ENCODE measurements around the gene DZIP1L.
A peak's percentile ranks its signal among the peaks of the same experiment; 100 is the strongest.
"Not testable (repeated sequence)": the region's sequence is repeated elsewhere in the genome, so short reads cannot be mapped to it uniquely, and the experiment has no call there.

DZIP1L gene

GRCh38 chr3:138093721-138094120, 21.7 kb downstream of the DZIP1L start:
- no peak overlapping the region for H3K9ac ChIP-seq (ENCODE audit: low read length in 5 of 5)
- peaks cover 0 to 11% (median 2%) of the 10 kb centered on the region in 5 donors for H3K4me1 ChIP-seq (ENCODE audit: control insufficient read depth in 5 of 5, insufficient read depth in 5 of 5, low read length in 5 of 5)
- peaks cover 0 to 2% (median 0%) of the 10 kb centered on the region in 5 donors for H3K9me3 ChIP-seq (ENCODE audit: control insufficient read depth in 5 of 5, low read length in 5 of 5)
- H3K27ac ChIP-seq (ENCODE audit: low read depth, low read length), result no peak overlapping the region
- H3K4me3 ChIP-seq (ENCODE audit: low read depth in 1 of 5, low read length in 5 of 5), result no peak overlapping the region
- H3K36me3 ChIP-seq (ENCODE audit: control insufficient read depth in 5 of 5, insufficient read depth in 5 of 5, low read length in 5 of 5), result peaks cover 17 to 42% (median 30%) of the 10 kb centered on the region in 5 donors
- H3K27me3 ChIP-seq (ENCODE audit: control insufficient read depth in 5 of 5, insufficient read depth in 4 of 5, low read length in 5 of 5), result no peaks in the 10 kb centered on the region

DNA sequence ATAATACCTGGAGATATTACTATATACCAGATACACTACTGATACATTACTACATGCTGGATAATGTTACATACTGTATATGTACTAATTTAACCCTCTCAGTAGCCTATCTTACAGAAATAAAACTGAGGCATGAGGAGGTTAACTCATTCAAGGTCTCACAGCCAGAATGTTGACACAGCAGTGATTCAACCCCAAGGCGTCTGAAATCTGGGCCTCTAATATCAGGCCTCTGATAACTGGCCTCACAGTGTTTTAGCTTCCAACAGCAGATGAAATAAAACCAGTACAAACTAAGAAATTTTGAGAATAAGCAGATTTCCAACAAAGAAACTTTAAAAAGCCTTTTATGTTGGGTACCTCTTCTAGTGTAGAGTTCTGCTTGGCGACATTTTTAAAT, 23.4 kb downstream of the DZIP1L start:
- H3K4me3 ChIP-seq (ENCODE audit: low read depth in 1 of 5, low read length in 5 of 5), result no peak overlapping the region
- H3K4me1 ChIP-seq (ENCODE audit: control insufficient read depth in 5 of 5, insufficient read depth in 5 of 5, low read length in 5 of 5), result peaks cover 0 to 18% (median 10%) of the 10 kb centered on the region in 5 donors
- no peak overlapping the region for H3K27ac ChIP-seq (ENCODE audit: low read depth, low read length)
- H3K36me3 ChIP-seq (ENCODE audit: control insufficient read depth in 5 of 5, insufficient read depth in 5 of 5, low read length in 5 of 5), result peaks cover 14 to 50% (median 33%) of the 10 kb centered on the region in 5 donors
- H3K9me3 ChIP-seq (ENCODE audit: control insufficient read depth in 5 of 5, low read length in 5 of 5), result peaks cover 0 to 8% (median 0%) of the 10 kb centered on the region in 5 donors
- H3K9ac ChIP-seq (ENCODE audit: low read length in 5 of 5), result no peak overlapping the region
- no peaks in the 10 kb centered on the region for H3K27me3 ChIP-seq (ENCODE audit: control insufficient read depth in 5 of 5, insufficient read depth in 4 of 5, low read length in 5 of 5)

DNA sequence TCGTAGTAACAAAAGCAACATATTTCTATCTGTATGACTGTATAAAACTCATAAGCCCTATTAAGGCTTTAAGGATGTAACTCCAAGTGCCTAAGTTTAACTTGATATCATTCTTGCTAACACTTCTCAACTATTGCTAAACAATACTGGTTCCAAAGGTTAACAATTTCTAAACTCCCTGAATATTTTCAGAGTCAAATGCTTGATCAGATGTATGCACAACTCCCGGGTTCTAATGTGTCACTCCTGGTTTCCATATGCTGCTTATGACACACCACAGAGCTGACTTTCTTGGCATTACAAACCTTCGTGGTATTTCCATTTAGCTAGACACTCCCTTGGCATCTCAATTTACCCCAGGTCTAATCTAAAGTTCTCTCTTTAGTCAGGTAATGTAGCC, 26.3 kb downstream of the DZIP1L start:
- Histone ChIP-seq H3K27ac (ENCODE audit: low read depth, low read length) (peak overlapping the region; percentile 64), H3K9ac (ENCODE audit: low read length in 5 of 5) (no peak overlapping the region), H3K4me3 (ENCODE audit: low read depth in 1 of 5, low read length in 5 of 5) (no peak overlapping the region), H3K36me3 (ENCODE audit: control insufficient read depth in 5 of 5, insufficient read depth in 5 of 5, low read length in 5 of 5) (peaks cover 11 to 48% (median 29%) of the 10 kb centered on the region in 5 donors), H3K4me1 (ENCODE audit: control insufficient read depth in 5 of 5, insufficient read depth in 5 of 5, low read length in 5 of 5) (peaks cover 0 to 18% (median 10%) of the 10 kb centered on the region in 5 donors), H3K9me3 (ENCODE audit: control insufficient read depth in 5 of 5, low read length in 5 of 5) (peaks cover 0 to 10% (median 0%) of the 10 kb centered on the region in 5 donors), H3K27me3 (ENCODE audit: control insufficient read depth in 5 of 5, insufficient read depth in 4 of 5, low read length in 5 of 5) (no peaks in the 10 kb centered on the region)

GRCh38 chr3:138085745-138086144, 29.7 kb downstream of the DZIP1L start:
- not testable (repeated sequence) for H3K27ac ChIP-seq (ENCODE audit: low read depth, low read length); H3K27me3 ChIP-seq (ENCODE audit: control insufficient read depth in 5 of 5, insufficient read depth in 4 of 5, low read length in 5 of 5); H3K9me3 ChIP-seq (ENCODE audit: control insufficient read depth in 5 of 5, low read length in 5 of 5); H3K4me3 ChIP-seq (ENCODE audit: low read depth in 1 of 5, low read length in 5 of 5); H3K9ac ChIP-seq (ENCODE audit: low read length in 5 of 5)
- Histone ChIP-seq H3K4me1 (ENCODE audit: control insufficient read depth in 5 of 5, insufficient read depth in 5 of 5, low read length in 5 of 5) (peaks cover 0 to 34% (median 20%) of the 10 kb centered on the region in 5 donors), H3K36me3 (ENCODE audit: control insufficient read depth in 5 of 5, insufficient read depth in 5 of 5, low read length in 5 of 5) (peaks cover 16 to 60% (median 31%) of the 10 kb centered on the region in 5 donors)

DNA sequence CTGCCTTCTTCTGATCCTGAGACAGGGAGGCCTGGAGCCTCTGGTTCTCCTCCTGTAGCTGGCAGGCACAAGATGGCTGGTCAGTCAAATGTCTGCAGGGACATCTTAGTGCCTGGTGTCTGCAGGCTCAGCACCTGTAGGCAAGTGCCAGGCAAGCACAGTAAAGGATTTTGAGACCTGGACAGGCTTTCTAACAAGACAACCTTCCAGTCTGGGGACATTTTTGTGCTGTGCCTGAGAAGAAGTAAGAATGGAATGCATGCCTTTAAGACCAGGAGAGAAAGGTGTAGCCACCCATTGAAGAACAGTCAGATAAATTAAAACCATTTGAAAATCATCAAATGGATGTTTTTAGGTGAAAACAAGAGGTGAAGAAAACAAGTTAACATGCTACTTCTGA, 31.2 kb downstream of the DZIP1L start:
- Histone ChIP-seq H3K4me1 (ENCODE audit: control insufficient read depth in 5 of 5, insufficient read depth in 5 of 5, low read length in 5 of 5) (peaks cover 0 to 34% (median 22%) of the 10 kb centered on the region in 5 donors), H3K9ac (ENCODE audit: low read length in 5 of 5) (no peak overlapping the region), H3K9me3 (ENCODE audit: control insufficient read depth in 5 of 5, low read length in 5 of 5) (peaks cover 0 to 8% (median 0%) of the 10 kb centered on the region in 5 donors), H3K4me3 (ENCODE audit: low read depth in 1 of 5, low read length in 5 of 5) (no peak overlapping the region), H3K27me3 (ENCODE audit: control insufficient read depth in 5 of 5, insufficient read depth in 4 of 5, low read length in 5 of 5) (no peaks in the 10 kb centered on the region), H3K27ac (ENCODE audit: low read depth, low read length) (no peak overlapping the region), H3K36me3 (ENCODE audit: control insufficient read depth in 5 of 5, insufficient read depth in 5 of 5, low read length in 5 of 5) (peaks cover 16 to 69% (median 37%) of the 10 kb centered on the region in 5 donors)

- no peak overlapping the region for H3K27ac ChIP-seq (ENCODE audit: low read depth, low read length)
- H3K9me3 ChIP-seq (ENCODE audit: control insufficient read depth in 5 of 5, low read length in 5 of 5), result peaks cover 0 to 8% (median 0%) of the 10 kb centered on the region in 5 donors
- H3K36me3 ChIP-seq (ENCODE audit: control insufficient read depth in 5 of 5, insufficient read depth in 5 of 5, low read length in 5 of 5), result peaks cover 16 to 62% (median 33%) of the 10 kb centered on the region in 5 donors
- H3K4me3 ChIP-seq (ENCODE audit: low read depth in 1 of 5, low read length in 5 of 5), result no peak overlapping the region
- no peaks in the 10 kb centered on the region for H3K27me3 ChIP-seq (ENCODE audit: control insufficient read depth in 5 of 5, insufficient read depth in 4 of 5, low read length in 5 of 5)
- peaks cover 0 to 35% (median 24%) of the 10 kb centered on the region in 5 donors for H3K4me1 ChIP-seq (ENCODE audit: control insufficient read depth in 5 of 5, insufficient read depth in 5 of 5, low read length in 5 of 5)
- H3K9ac ChIP-seq (ENCODE audit: low read length in 5 of 5), result no peak overlapping the region
Measured at GRCh38 chr3:138082992-138083386, 32.4 kb downstream of the DZIP1L start.

- Histone ChIP-seq H3K4me3 (ENCODE audit: low read depth in 1 of 5, low read length in 5 of 5) (peak overlapping the region in 1 of 5 donors; percentile 3), H3K27ac (ENCODE audit: low read depth, low read length) (no peak overlapping the region)
Measured at GRCh38 chr3:138082085-138082991, 33.1 kb downstream of the DZIP1L start.

GRCh38 chr3:138081371-138082084, 33.9 kb downstream of the DZIP1L start:
- Histone ChIP-seq H3K9me3 (ENCODE audit: control insufficient read depth in 5 of 5, low read length in 5 of 5) (peaks cover 0 to under 1% (median 0%) of the 10 kb centered on the region in 5 donors), H3K9ac (ENCODE audit: low read length in 5 of 5) (no peak overlapping the region), H3K36me3 (ENCODE audit: control insufficient read depth in 5 of 5, insufficient read depth in 5 of 5, low read length in 5 of 5) (peaks cover 10 to 57% (median 41%) of the 10 kb centered on the region in 5 donors), H3K27ac (ENCODE audit: low read depth, low read length) (no peak overlapping the region), H3K4me1 (ENCODE audit: control insufficient read depth in 5 of 5, insufficient read depth in 5 of 5, low read length in 5 of 5) (peaks cover 0 to 37% (median 23%) of the 10 kb centered on the region in 5 donors), H3K4me3 (ENCODE audit: low read depth in 1 of 5, low read length in 5 of 5) (no peak overlapping the region), H3K27me3 (ENCODE audit: control insufficient read depth in 5 of 5, insufficient read depth in 4 of 5, low read length in 5 of 5) (no peaks in the 10 kb centered on the region)

More at GRCh38 chr3:138082085-138082991, 33.1 kb downstream of the DZIP1L start:
- H3K9ac ChIP-seq (ENCODE audit: low read length in 5 of 5), result peak overlapping the region in 1 of 5 donors; percentile 50
- peaks cover 13 to 59% (median 38%) of the 10 kb centered on the region in 5 donors for H3K36me3 ChIP-seq (ENCODE audit: control insufficient read depth in 5 of 5, insufficient read depth in 5 of 5, low read length in 5 of 5)
- H3K9me3 ChIP-seq (ENCODE audit: control insufficient read depth in 5 of 5, low read length in 5 of 5), result peaks cover 0 to 3% (median 0%) of the 10 kb centered on the region in 5 donors
- H3K27me3 ChIP-seq (ENCODE audit: control insufficient read depth in 5 of 5, insufficient read depth in 4 of 5, low read length in 5 of 5), result no peaks in the 10 kb centered on the region
- H3K4me1 ChIP-seq (ENCODE audit: control insufficient read depth in 5 of 5, insufficient read depth in 5 of 5, low read length in 5 of 5), result peaks cover 0 to 37% (median 23%) of the 10 kb centered on the region in 5 donors

- Histone ChIP-seq H3K4me1 (ENCODE audit: control insufficient read depth in 5 of 5, insufficient read depth in 5 of 5, low read length in 5 of 5) (peaks cover 0 to 37% (median 23%) of the 10 kb centered on the region in 5 donors), H3K27ac (ENCODE audit: low read depth, low read length) (peak overlapping the region; percentile 70), H3K9me3 (ENCODE audit: control insufficient read depth in 5 of 5, low read length in 5 of 5) (no peaks in the 10 kb centered on the region), H3K27me3 (ENCODE audit: control insufficient read depth in 5 of 5, insufficient read depth in 4 of 5, low read length in 5 of 5) (no peaks in the 10 kb centered on the region), H3K4me3 (ENCODE audit: low read depth in 1 of 5, low read length in 5 of 5) (no peak overlapping the region), H3K36me3 (ENCODE audit: control insufficient read depth in 5 of 5, insufficient read depth in 5 of 5, low read length in 5 of 5) (peaks cover 17 to 64% (median 48%) of the 10 kb centered on the region in 5 donors), H3K9ac (ENCODE audit: low read length in 5 of 5) (no peak overlapping the region)
Measured at GRCh38 chr3:138079901-138080300, 35.5 kb downstream of the DZIP1L start.
